H1 (cell line): ENCODE measurements around the gene LZTFL1. TPM values are rescaled to one million over a fixed set of nuclear protein-coding genes. Genes with fewer than 3 reads are reported as not detected.

Experiments used
- CTCF ChIA-PET: fragments of 300-600 bp; sonication (Branson Sonifier 250); formaldehyde crosslinking; loops from one replicate; lab custom pipeline; 2021; ENCODE audit not compliant: partially characterized antibody; lab: Charles Lee
- POLR2A ChIA-PET: fragments of 300-600 bp; sonication (Branson Sonifier 250); formaldehyde crosslinking; loops from one replicate; lab custom pipeline; 2021; ENCODE audit warnings: inconsistent platforms; ENCODE audit not compliant: partially characterized antibody; lab: Charles Lee
- DNase-seq, 2 experiments: peaks; one replicate each; pipeline versions ENCODE4 v3.0.0 to v3.0.0-alpha.2; 2010 to 2022; ENCODE audit warnings: low spot score in 2 of 2, low read depth in 1 of 2, mixed read lengths in 1 of 2
- FAIRE-seq: peaks from 2 replicates; lab custom pipeline; 2011; peaks lifted over from hg19 to GRCh38; lab: Jason Lieb, UNC
- H2AFZ ChIP-seq: 2 replicates; pipeline ENCODE4 v1.8.1; 2012; ENCODE audit warnings: low read length, inconsistent platforms
- H2AK5ac ChIP-seq: 2 replicates; pipeline ENCODE4 v1.6.1; 2013; ENCODE audit warnings: low read depth, low read length
- H2BK120ac ChIP-seq: replicated peaks from 2 replicates; pipeline ENCODE3; 2013; ENCODE audit warnings: low read depth, low read length, inconsistent platforms
- H2BK12ac ChIP-seq: 2 replicates; pipeline ENCODE4 v1.6.1; 2013; ENCODE audit warnings: low read depth, low read length
- H2BK15ac ChIP-seq: 2 replicates; pipeline ENCODE4 v1.6.1; 2013; ENCODE audit warnings: low read length
- H2BK20ac ChIP-seq: 2 replicates; pipeline ENCODE4 v1.6.1; 2013; ENCODE audit warnings: low read length
- H2BK5ac ChIP-seq: 2 replicates; pipeline ENCODE4 v1.6.1; 2013; ENCODE audit warnings: low read depth, low read length
- H3K14ac ChIP-seq: 2 replicates; pipeline ENCODE4 v1.6.1; 2013; ENCODE audit warnings: inconsistent platforms; ENCODE audit not compliant: insufficient read length
- H3K18ac ChIP-seq: 2 replicates; pipeline ENCODE4 v1.6.1; 2013; ENCODE audit warnings: low read length; ENCODE audit errors: extremely low read depth
- H3K23ac ChIP-seq: 2 replicates; pipeline ENCODE4 v1.6.1; 2013; ENCODE audit warnings: inconsistent platforms; ENCODE audit not compliant: insufficient read length
- H3K23me2 ChIP-seq: 2 replicates; pipeline ENCODE4 v1.6.1; 2013; ENCODE audit warnings: low read depth, low read length
- H3K27ac ChIP-seq: 2 replicates; pipeline ENCODE4 v1.6.1; 2011; ENCODE audit warnings: low read depth, low read length, inconsistent platforms
- H3K27me3 ChIP-seq, 4 experiments: replicated peaks in 1 of 4; 1 replicate in 1 of 4; 2 replicates in 3 of 4; pipeline versions ENCODE4 v1.6.1 to v1.8.1; 2011 to 2013; ENCODE audit warnings: low read length in 3 of 4, mild to moderate bottlenecking in 3 of 4, inconsistent platforms in 2 of 4, mixed read lengths in 2 of 4, moderate library complexity in 1 of 4; ENCODE audit not compliant: control insufficient read depth in 3 of 4, insufficient read depth in 3 of 4; ENCODE audit errors: extremely low read depth in 1 of 4
- H3K36me3 ChIP-seq, 4 experiments: 2 replicates each; pipeline versions ENCODE4 v1.6.1 to v1.8.1; 2011 to 2013; ENCODE audit warnings: mild to moderate bottlenecking in 4 of 4, low read length in 3 of 4, moderate library complexity in 2 of 4, control low read depth in 1 of 4, inconsistent platforms in 1 of 4; ENCODE audit not compliant: insufficient read depth in 4 of 4, control insufficient read depth in 2 of 4
- H3K4ac ChIP-seq: replicated peaks from 2 replicates; pipeline ENCODE3; 2013; ENCODE audit warnings: low read length, low read depth, mixed read lengths, inconsistent platforms; ENCODE audit not compliant: insufficient read length
- H3K4me1 ChIP-seq, 4 experiments: replicated peaks in 1 of 4; 1 replicate in 1 of 4; 2 replicates in 3 of 4; pipeline versions ENCODE4 v1.6.1 to v1.8.1; 2011 to 2013; ENCODE audit warnings: low read length in 3 of 4, inconsistent platforms in 2 of 4, mixed read lengths in 1 of 4; ENCODE audit not compliant: insufficient read depth in 4 of 4, control insufficient read depth in 3 of 4
- H3K4me2 ChIP-seq, 2 experiments: 2 replicates each; pipeline versions ENCODE4 v1.6.1 to v1.8.1; 2011 to 2013; ENCODE audit warnings: low read depth in 2 of 2, low read length in 2 of 2, control low read depth in 1 of 2, inconsistent platforms in 1 of 2, mild to moderate bottlenecking in 1 of 2; ENCODE audit not compliant: insufficient read depth in 1 of 2
- H3K4me3 ChIP-seq, 4 experiments: fragments of 200-600, 300-600 bp in 1 of 4; sonication (generic), shearing (Covaris generic), sonication (Bioruptor Twin) in 1 of 4; 2 replicates each; pipeline versions ENCODE4 v1.5.1 to v1.8.1; 2011 to 2016; ENCODE audit warnings: low read length in 4 of 4, low read depth in 3 of 4, control low read depth in 2 of 4, inconsistent platforms in 2 of 4, mild to moderate bottlenecking in 2 of 4, mixed read lengths in 1 of 4, moderate library complexity in 1 of 4; ENCODE audit not compliant: insufficient read depth in 2 of 4; ENCODE audit errors: extremely low read depth in 1 of 4
- H3K56ac ChIP-seq: replicated peaks from 2 replicates; pipeline ENCODE3; 2013; ENCODE audit warnings: low read depth, mild to moderate bottlenecking, mixed read lengths, low read length, inconsistent platforms; ENCODE audit not compliant: insufficient read length
- H3K79me1 ChIP-seq: 2 replicates; pipeline ENCODE4 v1.6.1; 2013; ENCODE audit warnings: low read depth, low read length, control low read depth
- H3K79me2 ChIP-seq, 2 experiments: 2 replicates each; pipeline versions ENCODE4 v1.6.1 to v1.8.1; 2012 to 2013; ENCODE audit warnings: low read length in 2 of 2, mild to moderate bottlenecking in 2 of 2, inconsistent platforms in 1 of 2; ENCODE audit not compliant: insufficient read depth in 2 of 2, control insufficient read depth in 1 of 2
- H3K9ac ChIP-seq, 4 experiments: replicated peaks in 1 of 4; 1 replicate in 1 of 4; 2 replicates in 3 of 4; pipeline versions ENCODE4 v1.6.1 to v1.8.1; 2011 to 2013; ENCODE audit warnings: low read depth in 3 of 4, low read length in 3 of 4, control low read depth in 2 of 4, mild to moderate bottlenecking in 2 of 4, moderate library complexity in 2 of 4, inconsistent platforms in 1 of 4; ENCODE audit errors: extremely low read depth in 1 of 4
- H3K9me3 ChIP-seq, 2 experiments: 2 replicates each; pipeline versions ENCODE4 v1.6.1 to v1.8.1; 2012 to 2013; ENCODE audit warnings: mild to moderate bottlenecking in 2 of 2, moderate library complexity in 2 of 2, control low read depth in 1 of 2, inconsistent platforms in 1 of 2, low read depth in 1 of 2, low read length in 1 of 2, mixed read lengths in 1 of 2; ENCODE audit not compliant: insufficient read depth in 2 of 2
- H4K20me1 ChIP-seq, 2 experiments: replicated peaks in 1 of 2; 2 replicates each; pipeline versions ENCODE3 to v1.8.1; 2011 to 2013; ENCODE audit warnings: inconsistent platforms in 2 of 2, low read length in 2 of 2, mild to moderate bottlenecking in 1 of 2; ENCODE audit not compliant: insufficient read depth in 2 of 2, control insufficient read depth in 1 of 2
- H4K5ac ChIP-seq: 2 replicates; pipeline ENCODE4 v1.6.1; 2013; ENCODE audit warnings: low read length, low read depth, mixed read lengths, inconsistent platforms; ENCODE audit not compliant: insufficient read length
- H4K8ac ChIP-seq: 2 replicates; pipeline ENCODE4 v1.8.0; 2013; ENCODE audit warnings: mild to moderate bottlenecking, moderate library complexity, low read length, inconsistent platforms; ENCODE audit not compliant: insufficient read depth; ENCODE audit errors: extremely low read depth
- H4K91ac ChIP-seq: replicated peaks from 2 replicates; pipeline ENCODE3; 2013; ENCODE audit warnings: low read length, mixed read lengths, inconsistent platforms; ENCODE audit not compliant: insufficient read length
- BACH1 ChIP-seq: IDR thresholded peaks from 2 replicates; pipeline ENCODE4 v1.6.1; 2012; ENCODE audit warnings: low read length, improper control_type of control experiment
- FOSL1 ChIP-seq: IDR thresholded peaks from 2 replicates; pipeline ENCODE4 v1.6.1; 2011; ENCODE audit warnings: mild to moderate bottlenecking, low read depth, low read length, moderate library complexity; ENCODE audit not compliant: insufficient read depth
- HDAC6 ChIP-seq: IDR thresholded peaks from one replicate; pipeline ENCODE4 v1.7.1; 2012; ENCODE audit warnings: low read depth, mild to moderate bottlenecking, inconsistent platforms, low read length, moderate library complexity
- POLR2AphosphoS5 ChIP-seq: IDR thresholded peaks from 2 replicates; pipeline ENCODE4 v1.6.1; 2011; ENCODE audit warnings: low read depth, low read length
- POU5F1 ChIP-seq: IDR thresholded peaks from 2 replicates; pipeline ENCODE4 v1.6.1; 2011; ENCODE audit warnings: low read depth, mild to moderate bottlenecking, low read length, moderate library complexity
- SP4 ChIP-seq: IDR thresholded peaks from 2 replicates; pipeline ENCODE4 v1.6.1; 2012; ENCODE audit warnings: low read length, inconsistent platforms
- YY1 ChIP-seq: IDR thresholded peaks from 2 replicates; pipeline ENCODE4 v1.6.1; 2011; ENCODE audit warnings: low read depth, mild to moderate bottlenecking, low read length
- ZNF274 ChIP-seq: IDR thresholded peaks from 2 replicates; pipeline ENCODE4 v1.7.0; 2012; ENCODE audit warnings: low read length, borderline replicate concordance; ENCODE audit errors: extremely low read depth
- WGBS, 2 experiments: shearing (Covaris generic) in 1 of 2; methylation state at CpG; one replicate each; pipeline versions ENCODE4 v1.1.6 to v1.1.7; 2013 to 2015; ENCODE audit warnings: low lambda C conversion rate in 2 of 2, mixed read lengths in 2 of 2, inconsistent platforms in 1 of 2, low coverage in 1 of 2, missing lambda C conversion rate in 1 of 2; ENCODE audit not compliant: insufficient replicate concordance in 2 of 2, insufficient coverage in 1 of 2, insufficient read length in 1 of 2; ENCODE audit errors: extremely low coverage in 1 of 2, missing lambda C conversion rate in 1 of 2; 5-methylcytosine and 5-hydroxymethylcytosine counted together
- polyA plus RNA-seq, 7 experiments: library from polyadenylated mRNA; depleted of rRNA in 3 of 7; stranded (reverse) in 5 of 7; unstranded in 2 of 7; fragments of >200 nt in 5 of 7; fragments of 200-250 nt in 2 of 7; gene quantifications; 1 replicate in 5 of 7; 2 replicates in 1 of 7; 4 replicates in 1 of 7; pipeline versions ENCODE4 v1.2.1 to v1.2.3, GENCODE V29; 2011 to 2013; ENCODE audit warnings: missing spikeins in 2 of 7, mixed read lengths in 2 of 7
- total RNA-seq: library from RNA; stranded (reverse); fragmentation: NEBNext Ultra II Directional; extraction: Animal tissue kit (Norgen Biotek cat#: 25700); gene quantifications from 2 replicates; pipeline ENCODE4 v1.2.1, GENCODE V29; 2021
- TF ChIP-seq, protein P1 (sequence below): IDR thresholded peaks from 2 replicates; pipeline ENCODE4 v1.6.1; 2011; ENCODE audit warnings: low read length, improper control_type of control experiment

The LZTFL1 gene
- total and polyA plus RNA-seq, 2 of the 8 experiments (the other 6 are each of a cell fraction or from before 2014, with no cell fraction given), result 8.7 to 11.5 TPM

DNA sequence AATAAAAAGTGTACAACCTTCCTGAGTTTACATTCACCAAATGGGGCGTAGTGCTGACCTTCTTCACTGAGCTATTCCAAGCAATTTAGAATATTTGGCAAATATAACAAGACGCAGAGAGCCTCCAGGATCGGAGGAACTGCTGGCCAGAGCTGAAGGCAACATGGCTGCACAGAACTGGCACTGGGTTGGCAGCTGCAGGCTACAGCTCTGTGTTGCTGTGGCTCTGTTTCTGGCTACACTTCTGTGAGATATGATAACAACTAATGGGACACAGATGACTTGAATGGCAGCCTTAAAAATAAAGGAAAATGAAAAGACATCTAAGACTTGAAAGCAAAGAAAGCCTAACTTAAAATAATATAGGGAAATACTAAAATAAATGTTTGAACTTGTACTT, 34.8 kb downstream of the LZTFL1 start:
- CTCF ChIA-PET, result interaction anchor here (0.8 to 1.4 kb wide), 4 partner anchors 16 to 147 kb away, joined by 3 to 5 read pairs (median 3); no protein-coding TSS in a partner anchor
- Histone ChIP-seq H2BK12ac (no peak overlapping the region), H3K14ac (no peak overlapping the region), H2BK5ac (no peak overlapping the region), H2AK5ac (no peak overlapping the region), H3K4me3 (no peak overlapping the region), H4K20me1 (no peaks in the 10 kb centered on the region), H3K9me3 (no peaks in the 10 kb centered on the region), H3K4me1 (no peaks in the 10 kb centered on the region; a peak in 1 of 7 replicates), H3K23me2 (no peaks in the 10 kb centered on the region), H2BK20ac (no peak overlapping the region), H4K8ac (no peak overlapping the region), H3K9ac (no peak overlapping the region), H3K27me3 (no peaks in the 10 kb centered on the region), H4K91ac (no peak overlapping the region), H2BK15ac (no peak overlapping the region), H2AFZ (no peak overlapping the region), H3K79me1 (no peaks in the 10 kb centered on the region), H3K27ac (no peak overlapping the region), H4K5ac (no peak overlapping the region), H3K56ac (no peak overlapping the region), H3K36me3 (no peaks in the 10 kb centered on the region), H3K4me2 (no peak overlapping the region), H3K18ac (no peak overlapping the region), H3K4ac (no peak overlapping the region), H3K79me2 (no peaks in the 10 kb centered on the region), H3K23ac (no peak overlapping the region), H2BK120ac (no peak overlapping the region)
- DNase-seq (no peak), FAIRE-seq (no peak)
- POLR2A ChIA-PET, result no interaction called here
- 86% methylated on average over 3 of the region's 3 CpGs; no CpG with 5 or more reads in 1 of the 2 experiments for WGBS, 2 experiments
- TF ChIP-seq, protein P1, sequence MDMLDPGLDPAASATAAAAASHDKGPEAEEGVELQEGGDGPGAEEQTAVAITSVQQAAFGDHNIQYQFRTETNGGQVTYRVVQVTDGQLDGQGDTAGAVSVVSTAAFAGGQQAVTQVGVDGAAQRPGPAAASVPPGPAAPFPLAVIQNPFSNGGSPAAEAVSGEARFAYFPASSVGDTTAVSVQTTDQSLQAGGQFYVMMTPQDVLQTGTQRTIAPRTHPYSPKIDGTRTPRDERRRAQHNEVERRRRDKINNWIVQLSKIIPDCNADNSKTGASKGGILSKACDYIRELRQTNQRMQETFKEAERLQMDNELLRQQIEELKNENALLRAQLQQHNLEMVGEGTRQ, result no peak
- no peak for TF ChIP-seq SP4
- no peak for TF ChIP-seq YY1
- no peak for TF ChIP-seq FOSL1
- no peak for TF ChIP-seq HDAC6
- no peak for TF ChIP-seq POU5F1
- TF ChIP-seq ZNF274, result no peak
- TF ChIP-seq BACH1, result no peak
- TF ChIP-seq POLR2AphosphoS5, result no peak
